HG03354 (cell line): Measurements from ENCODE around the gene UBAC1.

Experiments
- ATAC-seq: cut with Tn5 transposase; IDR thresholded peaks from one replicate; pipeline ENCODE4 v1.9.1; 2021; ENCODE audit warnings: mild to moderate bottlenecking; ENCODE audit not compliant: unreplicated experiment, poor library complexity, severe bottlenecking

The UBAC1 gene

GRCh38 chr9:135994501-135995192, 33.5 kb upstream of the UBAC1 start:
- ATAC-seq, result no peak

GRCh38 chr9:135993765-135994500, 32.8 kb upstream of the UBAC1 start:
- ATAC-seq, result no peak

- ATAC-seq, result no peak
Measured at GRCh38 chr9:135993409-135993742, 32.2 kb upstream of the UBAC1 start.

GRCh38 chr9:135992486-135993408, 31.6 kb upstream of the UBAC1 start:
- ATAC-seq, result no peak

- no peak for ATAC-seq
Measured at GRCh38 chr9:135991771-135992170, 30.6 kb upstream of the UBAC1 start.

GRCh38 chr9:135990468-135991429, 29.6 kb upstream of the UBAC1 start:
- no peak for ATAC-seq

- no peak for ATAC-seq
Measured at GRCh38 chr9:135989722-135990467, 28.7 kb upstream of the UBAC1 start.

GRCh38 chr9:135989157-135989556, 28.0 kb upstream of the UBAC1 start:
- ATAC-seq, result no peak

- ATAC-seq, result no peak
Measured at GRCh38 chr9:135988493-135988892, 27.3 kb upstream of the UBAC1 start.

- ATAC-seq, result no peak
Measured at GRCh38 chr9:135987838-135988404, 26.7 kb upstream of the UBAC1 start.

GRCh38 chr9:135986605-135987004, 25.4 kb upstream of the UBAC1 start:
- ATAC-seq, result no peak

GRCh38 chr9:135985889-135986288, 24.7 kb upstream of the UBAC1 start:
- no peak for ATAC-seq

- ATAC-seq, result no peak
Measured at GRCh38 chr9:135985459-135985774, 24.2 kb upstream of the UBAC1 start.

- ATAC-seq, result no peak
Measured at GRCh38 chr9:135984072-135984710, 23.0 kb upstream of the UBAC1 start.

- ATAC-seq, result no peak
Measured at GRCh38 chr9:135983208-135984071, 22.3 kb upstream of the UBAC1 start.

GRCh38 chr9:135982499-135983207, 21.5 kb upstream of the UBAC1 start:
- no peak for ATAC-seq
